T1000 (cell line): Measurements from ENCODE around the gene PLEKHG4B.
"Not testable (repeated sequence)": the region's sequence is repeated elsewhere in the genome, so short reads cannot be mapped to it uniquely, and the experiment has no call there.

Experiments used
- DNase-seq: peaks from one replicate; lab custom pipeline; 2025; ENCODE audit warnings: mixed read lengths; lab: John Stamatoyannopoulos, UW

PLEKHG4B gene

GRCh38 chr5:91556-92263, at the start of gene PLEKHG4B:
TSS of gene PLEKHG4B (plus strand) at chr5:92168. CDS start at chr5:92232, 64 bp downstream.
- DNase-seq, result no peak

DNA sequence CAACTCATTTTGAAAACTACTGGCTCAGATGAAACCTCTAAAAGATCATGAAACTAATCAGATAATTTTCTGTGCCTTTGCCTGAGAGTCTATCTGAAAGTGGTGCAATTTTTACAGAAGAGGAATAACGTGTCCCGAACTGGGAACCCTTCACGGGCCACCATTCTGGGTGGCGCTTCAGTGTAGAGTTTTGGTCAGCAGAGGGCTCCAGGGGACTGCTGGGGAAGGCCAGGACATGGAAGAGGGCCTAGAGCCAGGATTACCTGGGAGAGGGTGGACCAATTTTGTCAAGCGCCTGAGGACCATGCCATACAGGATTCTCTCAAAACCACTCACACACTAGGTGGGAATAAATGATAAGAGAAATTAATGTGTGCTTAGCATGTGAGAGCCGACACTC, 49.7 kb upstream of the PLEKHG4B start:
- DNase-seq, result no peak

DNA sequence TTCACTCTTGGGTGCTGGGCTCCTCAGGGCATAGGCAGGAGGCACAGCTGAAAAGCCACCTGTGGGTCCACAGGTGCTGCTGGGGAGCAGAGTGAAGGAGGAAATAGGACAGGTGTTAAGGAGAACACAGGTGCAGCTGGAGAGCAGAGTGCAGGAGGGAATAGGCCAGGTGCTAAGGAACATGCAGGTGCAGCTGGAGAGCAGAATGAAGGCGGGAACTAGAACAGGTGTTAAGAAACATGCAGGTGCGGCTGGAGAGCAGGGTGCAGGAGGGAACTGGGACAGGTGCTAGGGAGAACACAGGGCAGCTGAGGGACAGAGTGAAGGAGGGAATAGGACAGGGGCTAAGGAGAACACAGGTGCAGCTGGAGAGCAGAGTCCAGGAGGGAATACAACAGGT, 43.8 kb upstream of the PLEKHG4B start:
- DNase-seq, result no peak

GRCh38 chr5:49530-49929, 42.4 kb upstream of the PLEKHG4B start:
- DNase-seq, result not testable (repeated sequence)

- no peak for DNase-seq
Measured at GRCh38 chr5:49953-50544, 41.9 kb upstream of the PLEKHG4B start.

GRCh38 chr5:50724-51499, 41.1 kb upstream of the PLEKHG4B start:
- no peak for DNase-seq

- no peak for DNase-seq
Measured at GRCh38 chr5:51500-51823, 40.5 kb upstream of the PLEKHG4B start.

DNA sequence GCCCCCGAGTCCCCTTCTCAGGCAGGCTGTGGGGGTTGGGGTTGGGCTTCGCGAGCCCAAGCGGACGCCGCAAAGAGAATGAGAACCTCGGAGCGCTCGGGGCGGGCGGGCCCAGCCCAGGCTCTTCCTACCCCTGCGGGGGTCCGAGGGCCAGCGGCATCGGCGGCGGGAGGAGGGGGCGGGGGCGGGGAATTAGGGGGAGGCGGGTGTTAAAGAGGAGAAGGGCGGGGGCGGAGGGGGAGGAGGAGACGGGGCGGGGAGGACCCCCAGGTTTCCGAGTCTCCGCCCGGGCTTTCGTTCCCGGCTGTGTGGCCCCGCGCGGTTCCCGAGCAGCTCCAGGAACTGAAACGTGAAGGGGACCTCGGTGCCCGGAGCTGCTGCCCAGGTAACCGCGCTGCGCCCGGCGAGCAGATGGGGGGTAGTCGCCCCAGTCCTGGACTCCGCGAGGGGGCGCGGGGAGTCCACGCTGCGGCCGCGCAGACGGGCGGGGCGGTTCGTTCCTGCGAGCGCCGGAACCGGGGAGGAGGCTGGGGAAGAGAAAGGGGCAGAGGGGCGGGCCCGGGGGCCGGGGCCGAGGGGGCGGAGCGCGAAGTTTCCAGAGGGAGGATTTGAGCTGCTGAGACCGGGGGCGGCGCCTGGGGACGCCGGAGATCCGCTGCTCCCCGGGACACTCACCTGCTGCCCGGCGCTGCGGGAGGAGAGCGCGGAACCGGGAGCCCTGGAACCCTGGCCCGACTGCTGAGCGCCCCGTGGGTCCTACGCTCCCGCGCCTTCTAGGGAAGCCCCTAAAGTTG, 38.4 kb upstream of the PLEKHG4B start:
- no peak for DNase-seq

GRCh38 chr5:54175-54730, 37.7 kb upstream of the PLEKHG4B start:
- no peak for DNase-seq

GRCh38 chr5:54876-55569, 36.9 kb upstream of the PLEKHG4B start:
- no peak for DNase-seq

DNA sequence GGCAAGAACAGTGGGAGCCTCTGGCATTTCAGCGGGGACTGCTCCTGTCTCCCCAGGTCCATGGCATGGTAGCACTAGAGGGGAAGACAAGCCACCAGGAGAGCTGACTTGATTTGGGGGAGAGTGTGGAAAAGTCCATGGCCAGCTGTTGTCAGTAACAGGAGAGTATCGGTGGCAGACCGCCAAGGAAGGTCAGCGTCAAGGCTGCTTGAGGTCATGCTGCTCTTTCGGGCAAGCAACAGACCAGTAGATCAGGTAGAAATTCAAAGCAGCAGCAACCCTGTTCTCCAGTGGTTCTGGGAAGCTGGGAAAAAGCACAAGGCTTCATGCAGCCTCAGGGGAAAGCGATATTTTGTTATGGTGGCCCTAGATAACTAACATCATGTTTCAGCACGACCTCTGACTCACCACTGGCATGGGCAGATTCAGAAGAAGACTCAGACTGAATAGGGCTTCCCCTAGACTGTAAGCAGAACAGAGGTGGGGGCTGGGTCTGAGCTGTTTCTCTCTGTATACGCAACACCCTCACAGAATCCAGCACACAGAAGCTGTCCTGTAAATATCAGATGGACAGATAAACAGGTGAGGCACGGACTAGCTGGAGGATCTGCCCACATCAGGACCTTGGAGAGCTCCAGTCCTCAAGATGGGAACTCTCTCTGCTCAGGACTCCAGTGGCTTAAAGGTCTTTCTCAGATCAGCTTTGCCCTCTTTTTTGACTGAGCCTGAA, 35.2 kb upstream of the PLEKHG4B start:
- no peak for DNase-seq

DNA sequence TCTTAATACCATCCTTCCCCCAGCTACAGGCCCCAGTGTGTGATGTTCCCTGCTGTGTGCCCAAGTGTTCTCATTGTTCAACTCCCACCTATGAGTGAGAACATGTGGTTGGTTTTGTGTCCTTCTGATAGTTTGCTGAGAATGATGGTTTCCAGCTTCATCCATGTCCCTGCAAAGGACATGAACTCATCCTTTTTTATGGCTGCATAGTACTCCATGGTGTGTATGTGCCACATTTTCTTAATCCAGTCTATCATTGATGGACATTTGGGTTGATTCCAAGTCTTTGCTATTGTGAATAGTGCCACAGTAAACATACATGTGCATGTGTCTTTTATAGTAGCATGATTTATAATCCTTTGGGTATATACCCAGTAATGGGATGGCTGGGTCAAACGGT, 31.7 kb upstream of the PLEKHG4B start:
- DNase-seq, result not testable (repeated sequence)

DNA sequence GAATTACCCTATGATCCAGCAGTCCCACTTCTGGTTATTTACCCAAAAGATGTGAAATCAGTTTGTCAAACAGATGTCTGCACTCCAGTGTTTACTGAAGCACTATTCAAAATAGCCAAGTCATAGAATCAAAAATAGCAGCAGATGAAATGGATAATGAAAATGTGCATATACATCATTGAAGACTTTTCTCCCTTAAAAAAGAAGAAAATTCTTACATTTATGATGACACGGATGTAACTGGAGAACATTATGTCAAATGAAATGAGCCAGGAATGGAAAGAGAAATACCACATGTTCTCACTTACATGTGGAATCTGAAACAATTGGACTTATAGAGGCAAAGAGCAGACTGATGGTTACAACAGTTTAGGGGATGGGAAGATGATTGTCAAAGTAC, 21.5 kb upstream of the PLEKHG4B start:
- no peak for DNase-seq

DNA sequence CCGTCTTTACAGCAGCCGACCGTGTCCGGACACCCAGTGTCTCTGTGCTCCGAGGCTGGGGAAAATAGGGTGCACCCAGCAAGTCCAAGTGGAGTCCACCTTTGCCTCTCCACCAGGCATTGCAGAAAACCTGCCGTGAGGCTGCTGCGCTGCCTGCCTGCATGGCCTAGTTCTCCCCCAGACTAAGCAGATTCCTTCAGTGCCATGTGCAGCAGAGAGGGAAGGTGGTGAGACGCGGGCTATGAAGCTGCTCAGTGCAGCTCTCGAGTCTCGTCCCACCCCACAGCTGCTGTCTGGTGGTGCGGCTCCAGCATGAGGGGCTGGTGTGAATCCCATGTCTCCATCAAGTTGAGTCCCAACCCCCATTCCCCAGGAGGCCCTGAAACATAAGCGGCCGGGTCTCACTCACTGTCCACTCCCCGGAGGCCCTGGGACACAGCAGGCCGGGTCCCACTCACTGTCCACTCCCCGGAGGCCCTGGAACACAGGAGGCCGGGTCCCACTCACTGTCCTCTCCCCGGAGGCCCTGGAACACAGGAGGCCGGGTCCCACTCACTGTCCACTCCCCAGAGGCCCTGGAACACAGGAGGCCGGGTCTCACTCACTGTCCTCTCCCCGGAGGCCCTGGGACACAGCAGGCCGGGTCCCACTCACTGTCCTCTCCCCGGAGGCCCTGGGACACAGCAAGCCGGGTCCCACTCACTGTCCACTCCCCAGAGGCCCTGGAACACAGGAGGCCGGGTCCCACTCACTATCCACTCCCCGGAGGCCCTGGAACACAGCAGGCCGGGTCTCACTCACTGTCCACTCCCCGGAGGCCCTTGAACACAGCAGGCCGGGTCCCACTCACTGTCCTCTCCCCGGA, 19.4 kb upstream of the PLEKHG4B start:
- not testable (repeated sequence) for DNase-seq

DNA sequence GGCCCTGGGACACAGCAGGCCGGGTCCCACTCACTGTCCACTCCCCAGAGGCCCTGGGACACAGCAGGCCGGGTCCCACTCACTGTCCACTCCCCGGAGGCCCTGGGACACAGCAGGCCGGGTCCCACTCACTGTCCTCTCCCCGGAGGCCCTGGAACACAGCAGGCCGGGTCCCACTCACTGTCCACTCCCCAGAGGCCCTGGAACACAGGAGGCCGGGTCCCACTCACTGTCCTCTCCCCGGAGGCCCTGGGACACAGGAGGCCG, 18.9 kb upstream of the PLEKHG4B start:
- DNase-seq, result not testable (repeated sequence)

- no peak for DNase-seq
Measured at GRCh38 chr5:73768-74502, 18.0 kb upstream of the PLEKHG4B start.

GRCh38 chr5:74503-75109, 17.4 kb upstream of the PLEKHG4B start:
- no peak for DNase-seq

- DNase-seq, result no peak
Measured at GRCh38 chr5:75331-76320, 16.3 kb upstream of the PLEKHG4B start.
